Type B pancreatic cell (in vitro differentiated cells): Measurements from ENCODE around the gene POU2F3. TPM values are rescaled to one million over a fixed set of nuclear protein-coding genes. Genes with fewer than 3 reads are reported as not detected.

Source experiments
- DNase-seq: peaks from one replicate; pipeline ENCODE4 v3.0.0; 2021; ENCODE audit warnings: mixed read lengths; ENCODE audit not compliant: unreplicated experiment; ENCODE audit errors: extremely low spot score
- H3K27ac Mint-ChIP-seq: 2 replicates; pipeline ENCODE4 v1.8.0; 2021; ENCODE audit warnings: mild to moderate bottlenecking, mixed read lengths
- H3K27me3 Mint-ChIP-seq: 2 replicates; pipeline ENCODE4 v1.8.0; 2021; ENCODE audit warnings: mixed read lengths
- H3K36me3 Mint-ChIP-seq: 2 replicates; pipeline ENCODE4 v1.8.0; 2021; ENCODE audit warnings: mixed read lengths
- H3K4me1 Mint-ChIP-seq: one replicate; pipeline ENCODE4 v1.8.0; 2021; ENCODE audit warnings: mixed read lengths; ENCODE audit not compliant: unreplicated experiment
- H3K4me3 Mint-ChIP-seq: 2 replicates; pipeline ENCODE4 v1.8.0; 2021; ENCODE audit warnings: mild to moderate bottlenecking, mixed read lengths
- H3K9me3 Mint-ChIP-seq: 2 replicates; pipeline ENCODE4 v1.8.0; 2021; ENCODE audit warnings: mixed read lengths
- total RNA-seq: library from RNA; stranded (reverse); gene quantifications from 2 replicates; pipeline ENCODE4 v1.2.1, GENCODE V29; 2021; ENCODE audit warnings: low replicate concordance
- TF ChIP-seq, protein P1 (sequence below): fragments of 200-600 bp; sonication (generic); conservative IDR thresholded peaks from 2 replicates; pipeline ENCODE4 v1.5.0; 2021; ENCODE audit warnings: antibody characterized with exemption, mild to moderate bottlenecking

The POU2F3 gene
- total RNA-seq, 1 donor from 2014 or later, result 1.4 TPM

DNA sequence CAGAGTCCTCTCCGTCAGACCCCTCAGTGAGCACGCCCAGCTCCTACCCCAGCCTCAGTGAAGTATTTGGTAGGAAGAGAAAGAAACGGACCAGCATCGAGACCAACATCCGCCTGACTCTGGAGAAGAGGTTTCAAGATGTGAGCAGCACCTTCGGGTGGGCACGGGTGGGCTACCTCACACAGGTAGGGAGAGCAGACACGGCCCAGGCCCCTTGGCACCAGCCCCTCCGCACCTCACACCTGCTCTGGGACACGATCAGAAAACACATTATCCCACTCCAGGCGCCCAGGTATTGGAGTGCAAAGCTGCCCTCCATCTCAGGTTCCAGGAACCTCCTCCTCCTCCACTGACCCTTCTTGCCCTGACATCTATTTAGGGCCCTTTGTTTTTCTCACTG is 67.5 kb downstream of the POU2F3 start:
- Mint-ChIP-seq H3K36me3 (no peaks in the 10 kb centered on the region), H3K27me3 (peaks cover 3% of the 10 kb centered on the region), H3K9me3 (no peaks in the 10 kb centered on the region), H3K27ac (no peak overlapping the region), H3K4me1 (peaks cover 12% of the 10 kb centered on the region), H3K4me3 (no peak overlapping the region)
- no peak for DNase-seq
- TF ChIP-seq, protein P1, sequence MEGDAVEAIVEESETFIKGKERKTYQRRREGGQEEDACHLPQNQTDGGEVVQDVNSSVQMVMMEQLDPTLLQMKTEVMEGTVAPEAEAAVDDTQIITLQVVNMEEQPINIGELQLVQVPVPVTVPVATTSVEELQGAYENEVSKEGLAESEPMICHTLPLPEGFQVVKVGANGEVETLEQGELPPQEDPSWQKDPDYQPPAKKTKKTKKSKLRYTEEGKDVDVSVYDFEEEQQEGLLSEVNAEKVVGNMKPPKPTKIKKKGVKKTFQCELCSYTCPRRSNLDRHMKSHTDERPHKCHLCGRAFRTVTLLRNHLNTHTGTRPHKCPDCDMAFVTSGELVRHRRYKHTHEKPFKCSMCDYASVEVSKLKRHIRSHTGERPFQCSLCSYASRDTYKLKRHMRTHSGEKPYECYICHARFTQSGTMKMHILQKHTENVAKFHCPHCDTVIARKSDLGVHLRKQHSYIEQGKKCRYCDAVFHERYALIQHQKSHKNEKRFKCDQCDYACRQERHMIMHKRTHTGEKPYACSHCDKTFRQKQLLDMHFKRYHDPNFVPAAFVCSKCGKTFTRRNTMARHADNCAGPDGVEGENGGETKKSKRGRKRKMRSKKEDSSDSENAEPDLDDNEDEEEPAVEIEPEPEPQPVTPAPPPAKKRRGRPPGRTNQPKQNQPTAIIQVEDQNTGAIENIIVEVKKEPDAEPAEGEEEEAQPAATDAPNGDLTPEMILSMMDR, result no peak

DNA sequence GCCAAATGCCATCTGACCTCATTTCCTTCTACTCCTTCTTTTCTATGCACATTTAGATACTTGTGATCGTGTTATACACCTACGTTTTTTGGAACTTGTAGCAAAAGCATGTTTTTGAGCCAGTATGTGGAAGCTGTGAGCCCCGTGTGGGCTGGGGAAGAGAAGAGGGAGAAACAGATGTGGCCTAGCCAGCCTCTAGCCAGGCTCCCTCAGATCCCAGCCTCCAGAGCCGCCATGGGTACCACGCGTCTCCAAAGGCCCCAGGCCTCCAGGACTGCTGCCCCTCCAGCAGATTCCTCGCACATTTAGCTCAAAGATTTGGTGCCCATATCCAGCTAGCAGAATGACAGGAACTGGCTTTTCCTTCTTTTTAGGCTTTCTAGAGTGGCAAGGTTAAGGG is 68.1 kb downstream of the POU2F3 start:
- H3K9me3 Mint-ChIP-seq, result no peaks in the 10 kb centered on the region
- H3K27ac Mint-ChIP-seq, result no peak overlapping the region
- peaks cover 2% of the 10 kb centered on the region for H3K27me3 Mint-ChIP-seq
- H3K36me3 Mint-ChIP-seq, result no peaks in the 10 kb centered on the region
- no peak for DNase-seq
- peaks cover 12% of the 10 kb centered on the region for H3K4me1 Mint-ChIP-seq
- TF ChIP-seq, protein P1, result no peak
- H3K4me3 Mint-ChIP-seq, result no peak overlapping the region

DNA sequence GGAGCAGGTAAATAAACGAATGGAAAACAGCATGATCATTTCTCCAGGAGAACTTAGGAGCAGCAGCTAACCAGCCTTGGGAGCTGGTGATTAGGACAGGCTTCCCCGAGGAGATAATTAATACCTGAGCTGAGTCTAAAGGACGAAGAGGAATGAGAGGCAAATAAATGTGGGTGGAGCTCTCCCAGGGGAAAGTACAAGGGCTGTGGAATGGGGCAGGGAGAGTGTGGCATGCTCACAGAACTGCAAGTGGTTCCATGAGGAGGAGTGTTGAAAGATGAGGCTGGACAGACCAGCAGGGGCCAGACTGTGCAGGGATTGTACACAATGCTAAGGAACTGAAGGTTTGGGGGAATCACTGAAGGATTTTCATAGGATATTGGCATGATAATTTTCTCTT is 70.9 kb downstream of the POU2F3 start:
- Mint-ChIP-seq H3K9me3 (no peaks in the 10 kb centered on the region), H3K4me3 (no peak overlapping the region), H3K27me3 (no peaks in the 10 kb centered on the region), H3K36me3 (no peaks in the 10 kb centered on the region), H3K4me1 (peaks cover 6% of the 10 kb centered on the region), H3K27ac (no peak overlapping the region)
- DNase-seq, result no peak
- TF ChIP-seq, protein P1, result no peak

DNA sequence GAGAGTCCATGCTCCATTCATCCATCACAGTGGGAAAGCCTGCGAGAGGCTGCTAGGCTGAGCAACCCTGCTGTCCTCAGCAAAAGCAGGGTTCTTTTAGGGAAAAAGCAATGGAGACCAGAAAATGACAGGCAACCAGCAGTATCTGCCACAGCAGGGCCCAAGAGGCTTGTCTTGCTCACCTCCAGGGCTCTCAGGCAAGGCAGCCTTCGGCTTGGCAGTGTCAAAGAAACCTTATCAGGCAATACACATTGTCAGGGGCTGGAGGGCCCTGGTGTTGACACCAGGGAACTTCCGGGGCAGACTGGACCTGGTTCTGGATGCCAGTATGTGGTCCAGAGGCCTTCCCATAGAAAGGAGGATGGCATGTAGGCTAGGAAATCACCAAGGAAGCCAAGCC is 74.9 kb downstream of the POU2F3 start:
- Mint-ChIP-seq H3K27me3 (peaks cover 3% of the 10 kb centered on the region), H3K4me1 (peaks cover 10% of the 10 kb centered on the region), H3K4me3 (no peak overlapping the region), H3K27ac (no peak overlapping the region), H3K9me3 (no peaks in the 10 kb centered on the region), H3K36me3 (no peaks in the 10 kb centered on the region)
- TF ChIP-seq, protein P1, result no peak
- no peak for DNase-seq

DNA sequence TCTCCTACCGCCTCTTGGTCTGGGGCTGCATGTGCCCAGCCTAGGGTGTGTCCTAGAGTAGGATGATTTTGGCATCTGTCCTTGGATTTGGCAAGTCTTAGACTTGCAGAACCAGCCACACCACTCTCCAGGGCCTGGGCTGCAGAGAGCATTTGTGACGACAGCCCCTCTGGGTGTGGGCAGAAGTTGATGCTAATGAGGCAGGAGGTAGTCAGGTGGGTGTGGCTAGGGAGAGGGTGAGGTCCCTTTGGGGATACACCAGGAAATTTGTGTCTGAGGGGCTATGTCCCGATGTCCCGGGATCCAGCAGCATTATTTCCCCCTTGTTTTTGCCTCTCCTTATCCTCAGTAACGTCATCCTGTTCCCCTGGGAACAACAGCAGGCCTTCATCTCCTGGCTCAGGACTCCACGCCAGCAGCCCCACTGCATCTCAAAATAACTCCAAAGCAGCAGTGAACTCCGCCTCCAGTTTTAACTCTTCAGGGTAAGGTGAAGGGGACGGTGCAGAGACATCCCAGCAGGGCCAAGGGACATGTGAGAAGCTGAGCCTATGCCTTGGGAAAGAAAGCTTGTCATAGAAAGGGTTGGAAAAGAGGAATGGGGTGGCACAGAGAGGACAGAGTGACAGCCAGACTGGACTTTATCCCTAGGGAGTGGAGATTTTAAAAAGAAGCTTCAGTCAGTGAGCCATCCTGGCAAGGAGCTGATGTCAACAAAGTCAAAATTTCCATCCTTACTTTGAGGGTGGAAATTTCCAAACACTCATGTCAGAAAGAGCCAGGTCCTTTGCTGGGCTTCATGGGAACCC is 77.1 kb downstream of the POU2F3 start:
- no peak for DNase-seq
- no peaks in the 10 kb centered on the region for H3K36me3 Mint-ChIP-seq
- H3K27me3 Mint-ChIP-seq, result peaks cover 3% of the 10 kb centered on the region
- peak overlapping the region; percentile 82 for H3K4me3 Mint-ChIP-seq
- no peaks in the 10 kb centered on the region for H3K9me3 Mint-ChIP-seq
- TF ChIP-seq, protein P1, result no peak
- H3K4me1 Mint-ChIP-seq, result peaks cover 14% of the 10 kb centered on the region
- H3K27ac Mint-ChIP-seq, result peak overlapping the region; percentile 96
